Left kidney (tissue), 8 donors: ENCODE data around the gene RSBN1. TPM values are rescaled to one million over a fixed set of nuclear protein-coding genes. Genes with fewer than 3 reads are reported as not detected.
"Not testable (repeated sequence)": the region's sequence is repeated elsewhere in the genome, so short reads cannot be mapped to it uniquely, and the experiment has no call there.

Source experiments
- DNase-seq: peaks from one replicate; pipeline ENCODE4 v3.0.0-alpha.2; 2013
- long read RNA-seq, 8 donors: transcript quantifications; one replicate each; lab custom pipeline, GENCODE V29; 2026
- polyA plus RNA-seq: library from polyadenylated mRNA; unstranded; fragments of 120-200 nt; gene quantifications from one replicate; pipeline ENCODE4 v1.2.1, GENCODE V29; 2013; ENCODE audit not compliant: insufficient read length

Gene RSBN1
- 27.9 TPM for polyA plus RNA-seq
- long read RNA-seq, donor 1, full-length matches to known transcripts = 2 of 27 reads
- long read RNA-seq, donor 1, partial matches to known transcripts = 25 of 27 reads
- long read RNA-seq, donor 1, other reads (novel, unspliced or antisense) = 0 of 27 reads
- long read RNA-seq, donor 2, partial matches to known transcripts = 16 of 16 reads
- long read RNA-seq, donor 2, other reads (novel, unspliced or antisense) = 0 of 16 reads
- long read RNA-seq, donor 3, full-length matches to known transcripts = 5 of 14 reads
- long read RNA-seq, donor 3, partial matches to known transcripts = 9 of 14 reads
- long read RNA-seq, donor 3, other reads (novel, unspliced or antisense) = 0 of 14 reads
- long read RNA-seq, donor 4 = 0 reads
- long read RNA-seq, donor 5, full-length matches to known transcripts = 5 of 14 reads
- long read RNA-seq, donor 5, partial matches to known transcripts = 9 of 14 reads
- long read RNA-seq, donor 5, other reads (novel, unspliced or antisense) = 0 of 14 reads
- long read RNA-seq, donor 6, full-length matches to known transcripts = 7 of 7 reads
- long read RNA-seq, donor 6, partial matches to known transcripts = 0 of 7 reads
- long read RNA-seq, donor 6, other reads (novel, unspliced or antisense) = 0 of 7 reads
- long read RNA-seq, donor 7, full-length matches to known transcripts = 6 of 17 reads
- long read RNA-seq, donor 7, partial matches to known transcripts = 11 of 17 reads
- long read RNA-seq, donor 7, other reads (novel, unspliced or antisense) = 0 of 17 reads
- long read RNA-seq, donor 8, full-length matches to known transcripts = 1 of 1 reads
- long read RNA-seq, donor 8, partial matches to known transcripts = 0 of 1 reads
- long read RNA-seq, donor 8, other reads (novel, unspliced or antisense) = 0 of 1 reads

GRCh38 chr1:113811888-113812660 lies at the start of gene RSBN1:
RSBN1 (minus strand) TSS chr1:113812476; CDS start chr1:113812412, 64 bp downstream.
- peak; percentile 99 for DNase-seq

GRCh38 chr1:113861641-113862040 lies 49.4 kb upstream of the RSBN1 start:
- no peak for DNase-seq

- DNase-seq = no peak
Measured at GRCh38 chr1:113860891-113861290, 48.6 kb upstream of the RSBN1 start.

- no peak for DNase-seq
Measured at GRCh38 chr1:113859478-113860175, 47.4 kb upstream of the RSBN1 start.

GRCh38 chr1:113858982-113859381 lies 46.7 kb upstream of the RSBN1 start:
- no peak for DNase-seq

- no peak for DNase-seq
Measured at GRCh38 chr1:113858418-113858817, 46.1 kb upstream of the RSBN1 start.

- DNase-seq = no peak
Measured at GRCh38 chr1:113857776-113858175, 45.5 kb upstream of the RSBN1 start.

GRCh38 chr1:113856401-113856790 lies 44.1 kb upstream of the RSBN1 start:
- no peak for DNase-seq

GRCh38 chr1:113855630-113856400 lies 43.5 kb upstream of the RSBN1 start:
- no peak for DNase-seq

- no peak for DNase-seq
Measured at GRCh38 chr1:113854234-113854633, 42.0 kb upstream of the RSBN1 start.

GRCh38 chr1:113852694-113853093 lies 40.4 kb upstream of the RSBN1 start:
- not testable (repeated sequence) for DNase-seq

- DNase-seq = no peak
Measured at GRCh38 chr1:113850127-113850796, 38.0 kb upstream of the RSBN1 start.

GRCh38 chr1:113849072-113849471 lies 36.8 kb upstream of the RSBN1 start:
- DNase-seq = no peak

GRCh38 chr1:113846391-113847035 lies 34.2 kb upstream of the RSBN1 start:
- no peak for DNase-seq

GRCh38 chr1:113836534-113836933 lies 24.3 kb upstream of the RSBN1 start:
- no peak for DNase-seq

GRCh38 chr1:113835686-113836290 lies 23.5 kb upstream of the RSBN1 start:
- peak; percentile 55 for DNase-seq

GRCh38 chr1:113834716-113835115 lies 22.4 kb upstream of the RSBN1 start:
- no peak for DNase-seq

GRCh38 chr1:113830039-113830438 lies 17.8 kb upstream of the RSBN1 start:
- DNase-seq = no peak

GRCh38 chr1:113821916-113822315 lies 9.6 kb upstream of the RSBN1 start:
- no peak for DNase-seq
